Left cardiac atrium (tissue), 4 donors: ENCODE measurements around the gene MRPL44. TPM values are rescaled to one million over a fixed set of nuclear protein-coding genes. Genes with fewer than 3 reads are reported as not detected.
A peak's percentile ranks its signal among the peaks of the same experiment; 100 is the strongest.

Experiments
- ATAC-seq, 2 donors: fragments of 200-7000 bp; cut with Tn5 transposase; one replicate each; pipeline ENCODE4 v1.9.1; 2020; ENCODE audit warnings: mild to moderate bottlenecking in 2 of 2, moderate library complexity in 2 of 2
- DNase-seq: peaks from one replicate; pipeline ENCODE4 v3.0.0-alpha.2; 2020
- intact Hi-C, 2 donors: fragments of 100-400 bp; cut with DNase I; formaldehyde crosslinking; loops; one replicate each; pipeline versions ENCODE4 v1.14.1 to v1.15.1; 2022 to 2023
- long read RNA-seq: library from polyadenylated mRNA; unstranded; transcript quantifications from one replicate; pipeline ENCODE4 v2.0.0, GENCODE V29; 2021
- total RNA-seq, 2 donors: library from RNA; stranded (reverse); fragmentation: NEBNext Ultra II Directional; extraction: Animal tissue kit (Norgen Biotek cat#: 25700); gene quantifications; one replicate each; pipeline ENCODE4 v1.2.1, GENCODE V29; 2021
- donor health status: DM: no; HTN: yes; CAD: no.
- donor health status: DM: no; HTN: yes; CAD: no; lungs with severe emphysema.
- donor health status: DM: yes; HTN: yes; CAD: no.
- donor health status: Dilated cardiomyopathy.

The MRPL44 gene
- total RNA-seq = 10 to 100 TPM; 28.0 to 29.5 TPM
- long read RNA-seq, transcript MRPL44-201 (4 exons, 1,748 nt) = major isoform, 64 of 65 reads
- long read RNA-seq, partial matches to known transcripts = 0 of 65 reads
- long read RNA-seq, other reads (novel, unspliced or antisense) = 1 of 65 reads

DNA sequence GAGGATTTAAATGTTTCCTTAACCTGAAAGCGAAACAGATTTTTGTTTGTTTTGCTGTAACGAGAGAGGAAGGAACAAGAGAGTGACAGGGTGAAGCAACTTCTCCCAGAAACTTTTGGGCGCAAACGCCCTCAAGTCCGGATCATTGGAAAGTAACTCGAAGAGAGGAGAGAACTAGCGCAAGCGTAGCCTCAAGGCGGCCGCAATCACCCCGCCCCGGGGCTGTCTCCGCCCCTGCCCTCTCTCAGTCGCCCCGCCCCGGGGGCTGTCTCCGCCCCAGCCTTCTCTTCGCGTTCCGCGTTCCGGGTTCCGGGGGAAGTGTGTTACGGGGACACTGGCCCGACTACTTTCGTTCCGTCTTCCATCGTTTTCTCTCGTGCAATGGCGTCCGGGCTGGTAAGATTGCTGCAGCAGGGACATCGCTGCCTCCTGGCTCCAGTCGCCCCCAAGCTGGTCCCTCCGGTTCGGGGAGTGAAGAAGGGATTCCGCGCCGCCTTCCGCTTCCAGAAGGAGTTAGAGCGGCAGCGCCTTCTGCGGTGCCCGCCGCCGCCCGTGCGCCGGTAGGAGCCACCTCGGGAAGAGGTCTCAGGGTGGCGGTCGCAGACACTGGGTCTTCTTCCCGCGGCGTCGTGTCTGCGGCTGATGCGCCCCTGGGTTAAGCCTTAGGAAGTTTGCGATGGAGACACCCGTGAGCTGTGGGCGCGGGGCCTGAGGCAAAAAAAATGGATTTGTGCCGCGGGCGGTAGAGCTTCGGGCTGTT, at the start of gene MRPL44:
MRPL44 (plus strand) TSS at position 372 of the 760 bp plus-strand sequence; CDS start at position 382, 10 bp downstream.
- ATAC-seq (peak; percentile 99 to 100), DNase-seq (peak; percentile 96)
- intact Hi-C loops = no loop called here

DNA sequence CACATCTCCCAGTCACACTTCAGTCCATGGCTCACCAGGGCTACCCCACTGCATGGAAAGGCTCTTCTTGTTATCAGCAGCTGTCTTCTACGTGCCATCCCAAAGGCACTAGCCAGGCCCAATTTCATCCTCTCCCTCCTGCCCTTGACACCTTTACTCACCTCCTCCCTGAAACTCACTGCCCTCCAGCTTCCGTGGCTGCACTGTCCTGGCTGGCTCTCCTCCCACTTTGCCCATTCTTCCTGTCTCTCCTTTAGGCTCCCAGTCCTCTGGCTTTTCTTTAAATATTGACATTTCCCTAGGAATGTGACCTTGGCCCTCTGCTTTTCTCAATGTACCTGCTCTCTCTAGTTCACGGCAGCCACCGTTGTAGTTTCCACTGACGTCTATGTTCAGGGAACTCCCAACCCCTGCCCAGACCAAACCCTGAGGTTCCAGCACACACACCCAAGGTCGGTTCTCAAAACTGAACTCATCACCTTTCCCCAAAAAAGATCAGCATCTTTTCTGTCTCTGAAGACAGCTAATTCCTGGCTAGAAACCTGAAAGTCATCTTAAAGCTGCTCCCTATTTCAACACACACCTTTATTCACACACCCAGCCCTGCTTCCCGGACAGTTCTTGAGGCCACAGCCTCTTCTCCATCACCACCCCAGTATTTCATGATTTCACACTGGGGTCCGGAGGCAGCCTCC, 48.8 kb upstream of the MRPL44 start:
- intact Hi-C loops = no loop called here
- no peak for DNase-seq
- ATAC-seq = peak in 1 of 2 donors; percentile 42

GRCh38 chr2:223909001-223909741, 48.1 kb upstream of the MRPL44 start:
- ATAC-seq (peak in 1 of 2 donors; percentile 43), DNase-seq (no peak)
- intact Hi-C loops = no loop called here

- DNase-seq = no peak
- intact Hi-C loops = no loop called here
- ATAC-seq = no peak
Observed at GRCh38 chr2:223914324-223914723, 42.9 kb upstream of the MRPL44 start.

GRCh38 chr2:223915071-223915470, 42.2 kb upstream of the MRPL44 start:
- no peak for ATAC-seq
- intact Hi-C loops = no loop called here

DNA sequence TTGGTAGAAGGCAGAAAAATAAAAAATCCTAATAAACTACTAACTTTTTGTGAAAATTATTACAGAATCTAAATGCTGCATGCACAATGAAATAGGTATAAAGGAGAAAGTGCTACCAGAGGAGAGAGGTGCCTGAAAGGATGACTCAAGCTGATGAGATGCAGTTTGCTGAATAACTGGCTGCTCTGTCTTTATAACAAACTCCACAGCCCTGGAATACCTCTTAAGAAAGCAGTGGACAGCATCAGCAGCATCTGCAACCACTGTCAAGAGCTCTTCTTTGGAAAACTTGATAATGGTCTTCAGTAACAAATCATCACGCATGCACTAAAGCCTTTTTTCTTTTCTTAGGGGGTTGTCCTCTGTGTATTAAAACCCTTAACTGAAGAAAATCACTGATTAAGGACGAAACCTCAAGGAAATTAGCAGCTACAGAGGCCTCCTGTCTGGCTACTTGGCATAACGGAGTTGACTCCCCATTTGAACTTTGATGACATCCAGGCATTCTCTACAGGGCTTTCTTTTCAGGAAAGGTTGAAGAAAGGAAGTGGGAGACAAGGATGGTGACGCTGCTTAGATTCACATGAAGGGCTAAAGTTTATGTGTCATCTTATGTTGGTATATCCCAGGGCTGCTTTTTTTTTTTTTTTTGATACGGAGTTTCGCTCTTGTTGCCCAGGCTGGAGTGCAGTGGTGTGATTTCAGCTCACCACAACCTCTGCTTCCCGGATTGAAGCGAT, 40.9 kb upstream of the MRPL44 start:
- intact Hi-C loops = no loop called here
- ATAC-seq = no peak
- no peak for DNase-seq

More at GRCh38 chr2:223915071-223915470, 42.2 kb upstream of the MRPL44 start:
- DNase-seq = no peak

- peak in 1 of 2 donors; percentile 83 for ATAC-seq
Observed at GRCh38 chr2:223918671-223919134, 38.6 kb upstream of the MRPL44 start.

GRCh38 chr2:223920109-223920508, 37.2 kb upstream of the MRPL44 start:
- DNase-seq = no peak
- no peak for ATAC-seq
- intact Hi-C loops = no loop called here

More at GRCh38 chr2:223918671-223919134, 38.6 kb upstream of the MRPL44 start:
- intact Hi-C loops = no loop called here
- no peak for DNase-seq

GRCh38 chr2:223921204-223921603, 36.1 kb upstream of the MRPL44 start:
- no peak for DNase-seq
- ATAC-seq = no peak
- intact Hi-C loops = no loop called here

GRCh38 chr2:223922308-223922707, 35.0 kb upstream of the MRPL44 start:
- DNase-seq (no peak), ATAC-seq (no peak)
- intact Hi-C loops = no loop called here

DNA sequence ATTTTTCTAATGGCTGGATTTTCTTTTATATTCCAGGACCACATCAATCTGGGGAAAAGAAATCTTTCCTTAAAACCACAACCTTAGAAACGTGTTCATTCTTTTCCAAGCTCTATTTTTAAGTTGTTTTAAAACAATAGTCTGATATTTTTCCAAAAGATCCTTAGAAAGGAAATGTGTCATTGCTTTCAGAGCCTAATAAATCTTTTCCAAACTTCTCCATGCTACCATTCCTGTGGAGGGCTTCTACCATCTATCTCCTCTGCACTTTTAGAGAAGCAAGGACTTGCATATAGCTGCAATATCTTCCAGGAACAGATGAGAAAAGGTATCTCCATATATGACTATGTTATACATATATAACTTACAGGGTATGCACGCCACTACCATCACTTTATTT, 33.3 kb upstream of the MRPL44 start:
- ATAC-seq (no peak), DNase-seq (no peak)
- intact Hi-C loops = no loop called here

DNA sequence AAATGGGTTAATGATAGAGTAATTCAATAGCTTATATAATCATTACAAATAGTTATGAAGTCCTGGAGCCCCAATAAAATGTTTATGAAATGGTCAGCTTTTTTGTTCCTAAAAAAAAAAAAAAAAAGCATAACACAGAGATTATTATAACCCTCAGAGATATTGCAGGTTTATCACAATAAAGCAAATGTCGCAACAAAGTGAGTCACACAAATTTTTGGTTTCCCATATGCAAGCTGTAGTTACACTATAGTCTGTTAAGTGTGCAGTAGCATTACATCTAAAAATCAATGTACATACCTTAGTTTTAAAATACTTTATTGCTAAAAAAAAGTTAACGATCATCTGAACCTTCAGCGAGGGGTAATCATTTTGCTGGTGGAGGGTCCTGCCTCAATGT, 32.2 kb upstream of the MRPL44 start:
- intact Hi-C loops = no loop called here

DNA sequence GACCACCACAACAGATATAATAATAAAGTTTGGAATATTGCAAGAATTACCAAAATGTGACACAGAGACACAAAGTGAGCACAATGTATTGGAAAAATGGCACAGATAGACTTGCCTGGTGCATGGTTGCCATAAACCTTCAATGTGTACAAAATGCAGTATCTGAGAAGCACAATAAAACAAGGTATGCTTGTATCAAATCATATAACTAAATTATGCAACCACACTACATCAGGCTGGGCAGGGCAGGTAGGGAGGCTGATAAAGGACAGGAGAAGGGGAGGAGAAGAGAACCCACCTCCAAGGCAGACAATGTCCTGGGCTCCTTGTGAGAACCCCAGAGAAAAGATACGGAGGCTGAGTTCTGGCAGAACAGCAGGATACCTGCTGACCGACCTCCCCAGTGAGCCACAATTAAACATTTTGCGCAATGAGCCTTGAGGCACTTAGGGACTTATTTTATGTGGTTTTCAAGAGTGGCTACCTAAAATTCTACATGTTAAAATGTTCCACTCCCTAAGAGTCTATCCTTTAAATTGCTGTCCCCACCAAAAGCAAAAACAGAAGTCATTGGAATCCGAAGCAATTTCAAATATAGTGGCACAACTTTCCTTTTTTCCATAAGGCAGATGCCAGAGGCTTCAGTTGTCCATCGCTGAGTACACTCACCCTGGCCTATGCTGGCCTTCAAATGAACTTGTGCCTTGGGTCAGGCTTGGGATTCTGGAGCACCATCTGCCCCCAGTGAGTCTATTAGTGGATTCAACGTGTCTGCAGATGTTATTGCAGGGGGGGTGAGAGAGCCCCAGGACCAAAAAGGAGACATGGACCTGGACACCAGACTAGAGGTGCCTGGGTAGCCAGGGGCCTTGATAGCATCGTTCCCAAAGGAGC, 28.9 kb upstream of the MRPL44 start:
- intact Hi-C loops = no loop called here
- DNase-seq = no peak
- ATAC-seq = no peak

More for the DNA sequence above, 32.2 kb upstream of the MRPL44 start:
- DNase-seq (no peak), ATAC-seq (no peak)

GRCh38 chr2:223929571-223930102, 27.6 kb upstream of the MRPL44 start:
- no peak for ATAC-seq
- intact Hi-C loops = no loop called here
- DNase-seq = no peak

DNA sequence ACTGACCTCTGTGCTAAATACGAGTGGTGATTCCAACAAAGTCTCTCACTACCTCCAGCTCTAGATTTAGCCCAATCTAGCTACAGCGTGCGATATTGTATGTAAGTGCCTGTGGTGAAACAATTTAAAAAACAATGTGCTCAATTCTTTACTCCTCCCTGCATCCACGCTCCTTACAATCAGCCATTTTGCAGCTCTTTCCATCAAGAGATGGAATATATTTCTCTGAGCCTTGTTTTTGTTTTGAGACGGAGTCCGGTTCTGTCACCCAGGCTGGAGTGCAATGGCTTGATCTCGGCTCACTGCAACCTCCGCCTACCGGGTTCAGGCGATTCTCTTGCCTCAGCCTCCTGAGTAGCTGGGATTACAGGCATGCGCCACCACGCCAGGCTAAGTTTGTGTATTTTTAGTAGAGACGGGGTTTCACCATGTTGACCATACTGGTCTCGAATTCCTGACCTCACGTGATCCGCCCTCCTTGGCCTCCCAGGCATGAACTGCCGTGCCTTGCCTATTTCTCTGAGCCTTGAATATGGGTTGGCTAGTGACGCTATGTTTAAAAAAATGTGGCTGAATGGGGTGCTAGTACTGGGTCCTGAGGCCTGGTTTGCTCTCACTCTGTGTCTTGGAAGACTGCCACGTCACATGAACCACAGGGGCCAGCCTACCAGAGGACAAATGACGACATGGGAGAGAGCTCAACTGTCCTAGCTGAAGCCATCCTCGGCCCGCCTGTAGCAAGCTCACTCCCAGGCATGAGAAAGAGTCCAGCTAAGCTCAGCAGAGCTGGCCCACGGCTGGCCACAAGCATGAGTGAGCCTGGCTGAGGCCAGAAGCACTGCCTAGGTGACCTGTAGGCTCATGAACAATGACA, 26.9 kb upstream of the MRPL44 start:
- intact Hi-C loops = no loop called here
- ATAC-seq = peak; percentile 91 to 93
- DNase-seq = peak; percentile 68
